Stimulated activated CD4-positive, alpha-beta T cell treated with anti-CD3 and anti-CD28 coated beads, TNF-alpha, amount 100 ng/mL, for 48 hours (primary cell): ENCODE measurements around the gene NCBP1.

Experiments
- DNase-seq, 3 donors: peaks; one replicate each; pipeline ENCODE4 v3.0.0-alpha.2; 2020; ENCODE audit warnings: low read depth in 3 of 3

The NCBP1 gene

DNA sequence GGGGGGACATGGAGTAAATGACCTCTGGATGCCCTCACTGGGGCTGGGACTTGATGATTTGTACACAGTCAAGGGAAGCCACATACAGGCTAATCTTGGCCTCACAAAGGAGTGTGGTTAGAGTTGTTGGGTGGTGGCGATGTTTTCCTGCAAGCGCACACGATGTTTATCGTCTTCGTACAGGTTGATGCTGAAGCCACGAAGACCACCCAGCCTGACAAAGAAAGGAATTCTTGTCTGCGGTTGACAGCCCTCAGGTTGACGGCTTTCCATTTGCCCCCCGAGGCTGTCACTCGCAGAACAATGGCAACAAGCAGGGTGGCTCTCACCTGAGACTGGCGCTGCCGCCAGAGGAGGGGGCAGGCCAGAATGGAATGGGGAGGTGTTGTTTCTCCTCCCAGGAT lies 77.6 kb downstream of the NCBP1 start:
- DNase-seq = no peak

DNA sequence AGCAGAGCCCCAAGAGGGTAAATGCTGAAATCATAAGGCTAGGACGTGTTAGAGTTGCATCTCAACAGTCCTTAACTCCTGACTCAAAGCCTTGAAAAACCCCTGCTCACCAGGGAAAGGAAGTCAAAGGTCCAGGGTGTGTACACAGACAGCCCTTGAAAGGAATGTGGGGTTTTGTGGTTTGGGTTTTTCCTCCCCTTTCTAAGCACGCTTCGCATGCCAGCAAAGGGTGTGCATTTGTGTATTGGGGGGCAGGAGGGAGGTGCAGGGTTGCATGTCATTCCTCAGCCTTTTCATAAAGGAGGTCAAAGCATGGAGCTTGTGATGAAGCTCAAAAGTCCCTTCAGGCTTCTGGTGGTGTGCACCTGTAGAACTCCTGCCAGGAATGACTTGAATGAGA lies 80.8 kb downstream of the NCBP1 start:
- no peak for DNase-seq

DNA sequence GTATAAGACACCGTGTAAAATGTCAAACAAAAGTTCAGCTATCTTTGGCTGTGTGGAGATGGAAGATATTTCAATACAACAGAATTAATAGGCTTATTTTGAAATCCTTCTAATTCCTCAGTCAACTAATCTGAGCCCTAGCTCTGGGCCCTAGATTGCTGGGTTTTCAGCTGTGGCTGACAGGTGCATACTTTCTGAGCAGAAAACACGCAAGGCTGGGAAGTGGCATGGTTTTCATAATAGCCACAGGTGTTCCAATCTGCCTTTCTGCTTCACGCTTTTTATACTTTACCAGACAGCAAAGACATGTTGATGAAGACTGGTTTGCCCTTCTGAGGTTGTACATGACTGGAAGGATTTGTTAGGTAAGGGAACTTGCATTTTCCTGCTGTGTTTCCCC lies 84.2 kb downstream of the NCBP1 start:
- DNase-seq = no peak

- no peak for DNase-seq
Measured at GRCh38 chr9:97721396-97721795, 87.8 kb downstream of the NCBP1 start.

DNA sequence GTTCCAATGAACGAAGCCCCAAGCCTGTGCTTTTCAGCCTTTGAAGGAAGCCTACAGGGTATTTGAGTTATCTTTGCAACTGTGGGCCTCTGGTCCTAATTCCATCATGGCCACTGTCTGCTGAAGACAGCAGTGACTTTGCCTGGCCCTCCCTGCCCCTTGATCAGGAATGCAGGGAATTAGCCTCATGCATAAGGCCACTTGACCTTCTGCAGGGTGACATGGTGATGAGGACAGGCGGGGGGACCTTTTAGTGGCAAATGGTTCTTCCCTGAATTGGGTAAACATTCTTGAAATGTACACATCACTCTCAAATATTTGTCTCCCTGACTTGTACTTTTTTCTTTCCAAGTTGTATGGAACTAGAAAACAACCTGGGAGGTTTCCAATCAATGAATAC lies 88.7 kb downstream of the NCBP1 start:
- no peak for DNase-seq
